GM21381 (cell line): ENCODE data around the gene USP22.

Experiments used
- ATAC-seq: cut with Tn5 transposase; IDR thresholded peaks from one replicate; pipeline ENCODE4 v1.9.1; 2021; ENCODE audit warnings: mild to moderate bottlenecking, moderate library complexity; ENCODE audit not compliant: unreplicated experiment

The USP22 gene

GRCh38 chr17:21049457-21049856 lies 6.6 kb upstream of the USP22 start:
- no peak for ATAC-seq

GRCh38 chr17:21046216-21046615 lies 3.4 kb upstream of the USP22 start:
- no peak for ATAC-seq

DNA sequence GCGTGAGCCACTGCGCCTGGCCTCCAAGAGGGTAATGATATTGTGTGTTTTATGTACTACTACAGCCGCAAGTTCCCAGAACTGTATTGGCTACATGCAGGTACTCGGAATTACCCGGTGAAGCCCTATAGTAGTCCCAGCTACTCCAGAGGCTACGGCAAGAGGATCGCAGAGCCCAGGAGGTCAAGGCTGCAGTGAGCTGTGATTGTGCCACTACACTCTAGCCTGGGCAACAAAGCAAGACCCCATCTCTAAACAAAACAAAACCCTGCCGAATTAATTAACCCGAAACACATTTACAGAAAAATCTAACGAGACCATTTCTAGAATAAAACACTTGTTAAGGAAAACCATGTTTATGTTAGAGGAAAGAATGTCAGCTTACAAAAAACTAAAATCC lies 2.2 kb upstream of the USP22 start:
- ATAC-seq, result no peak

- ATAC-seq, result peak; percentile 77
Measured at GRCh38 chr17:21043296-21044232, 753 bp upstream of the USP22 start.

- ATAC-seq, result peak; percentile 20
Measured at GRCh38 chr17:21041741-21042457, 912 bp downstream of the USP22 start.

DNA sequence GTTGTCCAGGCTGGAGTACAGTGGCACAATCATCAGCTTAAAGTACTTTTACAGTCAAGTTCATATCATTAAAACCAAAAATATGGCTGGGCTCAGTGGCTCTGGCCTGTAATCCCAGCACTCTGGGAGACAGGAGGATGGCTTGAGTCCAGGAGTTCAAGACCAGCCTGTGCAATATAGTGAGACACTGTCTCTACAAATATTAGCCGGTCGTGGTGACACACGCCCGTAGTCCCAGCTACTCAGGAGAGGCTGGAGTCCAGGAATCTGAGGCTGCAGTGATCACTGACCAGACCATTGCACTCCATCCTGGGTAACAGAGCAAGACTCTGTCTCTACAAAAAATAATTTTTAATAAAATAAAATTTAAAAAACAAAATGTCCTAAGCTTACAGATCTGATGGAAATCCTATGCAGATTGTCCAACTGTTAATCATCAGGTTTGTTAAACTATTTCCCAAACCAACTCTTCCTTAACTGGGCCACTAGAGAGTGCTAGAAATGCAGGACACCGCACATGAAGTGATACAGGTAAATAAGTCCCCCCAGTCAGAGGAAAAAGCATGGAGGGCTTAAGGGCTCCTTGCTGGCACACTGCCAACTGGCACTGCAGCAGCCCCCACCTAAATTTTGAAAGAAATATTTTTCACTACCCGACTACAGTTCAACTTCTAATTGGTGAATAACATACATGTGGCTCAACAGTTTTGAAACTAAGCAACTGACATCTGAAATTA lies 2.8 kb downstream of the USP22 start:
- no peak for ATAC-seq

GRCh38 chr17:21037117-21037803 lies 5.6 kb downstream of the USP22 start:
- no peak for ATAC-seq

DNA sequence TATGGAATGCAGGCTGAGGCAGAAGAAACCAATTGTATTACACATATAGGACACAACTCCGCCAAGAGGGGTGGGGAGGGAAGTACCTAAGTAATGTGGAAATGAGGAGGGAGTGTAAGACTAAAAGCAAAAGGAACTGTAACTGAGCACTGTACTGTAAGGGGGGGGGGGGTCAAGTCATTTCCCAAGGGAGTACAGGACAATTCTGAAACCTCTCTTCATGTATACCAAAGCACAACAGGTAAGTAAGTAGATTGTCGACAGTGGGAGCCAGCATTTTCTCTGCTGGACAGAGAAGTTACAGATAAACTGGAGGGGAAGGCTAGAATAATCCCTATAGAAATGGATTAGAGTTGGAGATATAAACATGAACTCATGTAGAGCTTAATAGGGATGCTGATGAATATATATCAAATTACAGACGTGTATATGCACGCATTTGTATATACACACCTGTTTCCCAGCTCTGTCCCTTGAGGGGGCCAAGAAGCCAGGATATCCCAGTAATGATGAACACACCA lies 6.4 kb downstream of the USP22 start:
- no peak for ATAC-seq

DNA sequence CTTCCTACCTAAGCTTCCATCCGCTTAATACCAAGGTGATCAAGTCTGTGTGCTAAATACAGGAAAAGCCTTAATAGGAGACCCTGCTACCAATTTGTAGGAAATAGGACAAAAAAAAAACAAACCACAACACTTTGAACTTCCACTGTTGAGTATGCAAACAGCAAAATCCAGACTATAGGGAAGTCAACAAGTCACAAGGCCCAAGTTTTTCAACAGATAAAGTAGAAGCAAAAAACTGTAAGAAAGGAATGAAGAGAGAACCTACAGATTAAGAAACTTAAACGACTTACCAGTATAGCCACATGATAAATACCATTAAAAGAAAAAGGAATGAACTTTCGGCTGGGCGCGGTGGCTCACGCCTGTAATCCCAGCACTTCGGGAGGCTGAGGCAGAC lies 7.4 kb downstream of the USP22 start:
- ATAC-seq, result no peak

- ATAC-seq, result peak; percentile 76
Measured at GRCh38 chr17:21034340-21035235, 8.2 kb downstream of the USP22 start.

DNA sequence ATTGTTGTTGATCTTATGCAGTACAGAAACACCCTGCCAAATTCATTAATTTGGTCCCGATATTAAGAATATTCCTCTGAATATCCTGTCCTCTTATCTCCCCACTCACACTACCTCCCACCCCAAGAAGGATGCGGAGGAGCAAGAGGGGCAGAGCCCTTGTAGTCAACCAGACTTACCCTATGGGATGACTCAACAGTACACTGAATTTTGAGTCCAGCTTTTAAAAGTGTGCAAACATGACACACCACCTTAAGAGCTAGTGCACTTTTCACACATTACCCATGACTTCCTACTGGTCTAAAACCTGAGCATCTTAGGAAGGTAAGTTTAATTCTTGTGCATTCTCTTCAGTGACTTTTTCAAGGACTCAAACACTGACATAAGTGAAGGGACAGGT lies 9.5 kb downstream of the USP22 start:
- ATAC-seq, result no peak

- ATAC-seq, result no peak
Measured at GRCh38 chr17:21031756-21032396, 10.9 kb downstream of the USP22 start.

- ATAC-seq, result no peak
Measured at GRCh38 chr17:21030375-21030774, 12.4 kb downstream of the USP22 start.

DNA sequence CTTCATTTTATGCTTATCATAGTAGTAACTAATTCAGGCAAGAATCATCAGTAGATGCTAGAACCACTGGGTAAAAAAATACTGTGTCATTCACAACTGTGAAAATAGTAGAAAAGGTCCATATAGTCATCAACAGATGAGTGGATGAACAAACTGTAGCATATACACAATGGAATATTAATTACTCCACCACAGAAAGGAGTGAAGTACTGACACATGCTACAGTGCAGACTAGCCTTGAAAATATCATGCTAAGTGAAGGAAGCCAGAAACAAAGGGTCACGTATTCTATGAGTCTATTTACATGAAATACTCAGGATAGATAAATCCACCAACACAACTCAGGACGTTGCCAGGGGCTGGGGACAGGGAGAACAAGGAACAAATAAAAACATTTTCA lies 13.3 kb downstream of the USP22 start:
- ATAC-seq, result no peak

GRCh38 chr17:21029036-21029435 lies 13.8 kb downstream of the USP22 start:
- no peak for ATAC-seq

DNA sequence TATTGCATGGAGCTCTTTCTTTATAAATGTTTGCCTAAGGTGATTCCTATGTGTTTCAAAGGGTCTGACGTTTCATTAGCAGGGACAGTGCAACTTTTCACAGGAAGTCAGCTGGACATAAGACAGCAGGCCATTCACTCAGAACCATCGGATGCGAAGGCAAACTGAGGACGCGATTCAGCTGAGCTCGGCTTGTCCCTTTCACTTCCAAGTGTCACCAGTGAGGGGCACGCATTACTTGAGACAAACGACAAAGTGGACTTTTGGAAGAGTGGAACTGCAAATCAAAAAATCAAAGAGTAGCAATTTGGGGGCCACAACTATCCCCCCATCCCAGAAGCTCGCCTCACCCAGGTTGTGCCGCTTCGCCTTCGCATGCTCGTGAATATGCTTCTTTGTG lies 14.6 kb downstream of the USP22 start:
- no peak for ATAC-seq

- ATAC-seq, result no peak
Measured at GRCh38 chr17:21027031-21027430, 15.8 kb downstream of the USP22 start.

DNA sequence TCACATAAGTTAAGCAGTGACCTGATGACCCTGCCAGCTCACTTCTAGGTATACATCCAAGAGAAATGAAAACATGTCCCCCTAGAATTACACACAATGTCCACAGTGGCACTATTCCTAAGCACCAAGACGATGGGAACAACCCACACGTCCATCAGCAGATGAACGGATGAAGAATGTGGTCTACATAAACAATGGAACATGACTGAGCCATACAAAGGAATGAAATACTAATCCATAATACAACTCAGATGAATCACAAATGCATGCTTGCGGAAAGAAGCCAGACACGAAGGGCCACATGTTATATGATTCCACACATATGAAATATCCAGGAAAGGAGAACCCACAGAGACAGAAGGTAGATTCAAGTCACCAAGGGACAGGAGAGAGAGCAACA lies 17.4 kb downstream of the USP22 start:
- ATAC-seq, result no peak

DNA sequence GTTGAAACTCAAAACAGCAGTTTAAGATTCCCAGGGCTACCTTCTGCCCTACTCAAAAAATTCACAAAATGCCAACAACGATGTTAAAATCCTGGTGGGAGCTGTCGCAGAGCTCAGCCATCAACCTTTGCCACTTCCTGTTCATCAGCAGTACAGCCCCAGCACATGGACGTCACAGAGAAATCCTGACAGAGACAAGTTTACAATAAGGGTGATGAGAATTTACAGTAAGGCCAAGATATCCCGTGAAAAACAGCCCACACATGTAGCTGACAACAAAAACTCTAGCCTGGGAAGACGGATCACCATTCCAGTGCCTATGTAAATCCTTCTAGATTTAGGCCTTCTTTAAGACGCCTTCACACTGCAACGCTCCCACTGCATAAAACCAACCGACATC lies 18.8 kb downstream of the USP22 start:
- no peak for ATAC-seq
